H1 (cell line): ENCODE results near the gene KIFBP.
"Not testable (repeated sequence)": the region's sequence is repeated elsewhere in the genome, so short reads cannot be mapped to it uniquely, and the experiment has no call there.

Experiments used
- CHD1 ChIP-seq: IDR thresholded peaks from 2 replicates; pipeline ENCODE4 v1.6.1; 2012; ENCODE audit warnings: low read depth, low read length, improper control_type of control experiment
- POLR2A ChIP-seq, 2 experiments: IDR thresholded peaks; 1 replicate in 1 of 2; 2 replicates in 1 of 2; pipeline ENCODE4 v1.6.1; 2011; ENCODE audit warnings: low read depth in 2 of 2, low read length in 2 of 2, mild to moderate bottlenecking in 2 of 2; ENCODE audit errors: control extremely low read depth in 1 of 2
- TCF12 ChIP-seq: IDR thresholded peaks from 2 replicates; pipeline ENCODE4 v1.6.1; 2011; ENCODE audit warnings: low read depth, mild to moderate bottlenecking, low read length
- TF ChIP-seq, protein P1 (sequence below), 3 experiments: IDR thresholded peaks; 1 replicate in 2 of 3; 2 replicates in 1 of 3; pipeline versions ENCODE4 v1.5.1 to v1.6.1; 2011; ENCODE audit warnings: low read length in 3 of 3, mild to moderate bottlenecking in 3 of 3, inconsistent platforms in 2 of 3, low read depth in 1 of 3, moderate library complexity in 1 of 3; ENCODE audit not compliant: insufficient read depth in 1 of 3; ENCODE audit errors: control extremely low read depth in 1 of 3

DNA sequence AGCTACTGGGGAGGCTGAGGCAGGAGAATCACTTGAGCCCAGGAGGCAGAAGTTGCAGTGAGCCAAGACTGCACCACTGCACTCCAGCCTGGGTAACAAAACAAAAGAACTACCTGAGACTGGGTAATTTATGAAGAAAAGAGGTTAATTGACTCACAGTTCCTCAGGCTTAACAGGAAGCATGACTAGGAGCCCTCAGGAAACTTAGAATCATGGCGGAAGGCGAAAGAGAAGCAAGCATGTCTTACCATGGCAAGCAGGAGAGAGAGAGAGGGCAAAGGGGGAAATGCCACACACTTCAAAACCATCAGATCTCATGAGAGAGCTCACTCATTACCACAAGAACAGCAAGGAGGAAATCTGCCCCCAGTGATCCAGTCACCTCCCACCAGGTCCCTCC lies 24.2 kb downstream of the KIFBP start:
- TF ChIP-seq, protein P1, sequence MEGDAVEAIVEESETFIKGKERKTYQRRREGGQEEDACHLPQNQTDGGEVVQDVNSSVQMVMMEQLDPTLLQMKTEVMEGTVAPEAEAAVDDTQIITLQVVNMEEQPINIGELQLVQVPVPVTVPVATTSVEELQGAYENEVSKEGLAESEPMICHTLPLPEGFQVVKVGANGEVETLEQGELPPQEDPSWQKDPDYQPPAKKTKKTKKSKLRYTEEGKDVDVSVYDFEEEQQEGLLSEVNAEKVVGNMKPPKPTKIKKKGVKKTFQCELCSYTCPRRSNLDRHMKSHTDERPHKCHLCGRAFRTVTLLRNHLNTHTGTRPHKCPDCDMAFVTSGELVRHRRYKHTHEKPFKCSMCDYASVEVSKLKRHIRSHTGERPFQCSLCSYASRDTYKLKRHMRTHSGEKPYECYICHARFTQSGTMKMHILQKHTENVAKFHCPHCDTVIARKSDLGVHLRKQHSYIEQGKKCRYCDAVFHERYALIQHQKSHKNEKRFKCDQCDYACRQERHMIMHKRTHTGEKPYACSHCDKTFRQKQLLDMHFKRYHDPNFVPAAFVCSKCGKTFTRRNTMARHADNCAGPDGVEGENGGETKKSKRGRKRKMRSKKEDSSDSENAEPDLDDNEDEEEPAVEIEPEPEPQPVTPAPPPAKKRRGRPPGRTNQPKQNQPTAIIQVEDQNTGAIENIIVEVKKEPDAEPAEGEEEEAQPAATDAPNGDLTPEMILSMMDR (IDR thresholded peaks at IDR 0.05; ENCODE audit: control extremely low read depth in 1 of 3, insufficient read depth in 1 of 3, low read depth in 1 of 3, low read length in 3 of 3): not testable (repeated sequence)
- TF ChIP-seq CHD1; TCF12; POLR2A (IDR thresholded peaks at IDR 0.05; ENCODE audit: control extremely low read depth in 1 of 2, low read depth in 2 of 2, low read length in 2 of 2): not testable (repeated sequence)
